T47D (cell line): ENCODE data around the gene SLC22A1.
"Not testable (repeated sequence)": the region's sequence is repeated elsewhere in the genome, so short reads cannot be mapped to it uniquely, and the experiment has no call there.

ENCODE experiments used
- DNase-seq, 2 experiments: peaks; one replicate each; pipeline versions ENCODE4 v3.0.0 to v3.0.0-alpha.2; 2011 to 2012; ENCODE audit warnings: low read depth in 1 of 2, low spot score in 1 of 2
- JUND ChIP-seq: IDR thresholded peaks from 2 replicates; pipeline ENCODE4 v1.6.1; 2012; ENCODE audit warnings: low read depth
- in situ Hi-C: cut with HindIII; loops from 2 replicates; pipeline ENCODE4 v1.10.0; 2016; ENCODE audit warnings: low sequenced_read_pairs, low pct_unique_long_range_greater_than_20kb

SLC22A1 gene

GRCh38 chr6:160163425-160163824 is 41.8 kb downstream of the SLC22A1 start:
- no peak for DNase-seq
- in situ Hi-C loops, result no loop called here
- TF ChIP-seq JUND, result no peak

- DNase-seq, result no peak
- TF ChIP-seq JUND, result no peak
- in situ Hi-C loops, result no loop called here
These were observed 42.3 kb downstream of the SLC22A1 start for GRCh38 chr6:160163912-160164311.

- in situ Hi-C loops, DNase-seq: not testable (repeated sequence)
These were observed 44.3 kb downstream of the SLC22A1 start for GRCh38 chr6:160165928-160166327.

- TF ChIP-seq JUND, result no peak
- no peak for DNase-seq
- in situ Hi-C loops, result no loop called here
These were observed 46.2 kb downstream of the SLC22A1 start for GRCh38 chr6:160167604-160168399.

- DNase-seq, result no peak
- TF ChIP-seq JUND, result no peak
- in situ Hi-C loops, result no loop called here
These were observed 48.5 kb downstream of the SLC22A1 start for GRCh38 chr6:160170018-160170680.

- in situ Hi-C loops, result no loop called here
- no peak for TF ChIP-seq JUND
- DNase-seq, result no peak
These were observed 51.1 kb downstream of the SLC22A1 start for GRCh38 chr6:160172704-160173103.

GRCh38 chr6:160173806-160174527 is 52.4 kb downstream of the SLC22A1 start:
- in situ Hi-C loops, result no loop called here

GRCh38 chr6:160174681-160175080 is 53.1 kb downstream of the SLC22A1 start:
- no peak for DNase-seq
- no peak for TF ChIP-seq JUND
- in situ Hi-C loops, result no loop called here

More at GRCh38 chr6:160173806-160174527, 52.4 kb downstream of the SLC22A1 start:
- TF ChIP-seq JUND, result no peak
- DNase-seq, result no peak

- in situ Hi-C loops, result no loop called here
- TF ChIP-seq JUND, result no peak
- DNase-seq, result no peak
These were observed 55.6 kb downstream of the SLC22A1 start for GRCh38 chr6:160177220-160177619.

- in situ Hi-C loops, result no loop called here
- no peak for TF ChIP-seq JUND
- DNase-seq, result no peak
These were observed 56.7 kb downstream of the SLC22A1 start for GRCh38 chr6:160178271-160178670.

- in situ Hi-C loops, result no loop called here
- TF ChIP-seq JUND, result no peak
- no peak for DNase-seq
These were observed 59.1 kb downstream of the SLC22A1 start for GRCh38 chr6:160180706-160181105.

- TF ChIP-seq JUND, result no peak
- in situ Hi-C loops, result no loop called here
- no peak for DNase-seq
These were observed 67.2 kb downstream of the SLC22A1 start for GRCh38 chr6:160188773-160189172.

- TF ChIP-seq JUND, result no peak
- in situ Hi-C loops, result no loop called here
These were observed 68.5 kb downstream of the SLC22A1 start for GRCh38 chr6:160190081-160190480.

More at GRCh38 chr6:160190081-160190480, 68.5 kb downstream of the SLC22A1 start:
- no peak for DNase-seq
